ENCODE measurements around the gene SLC29A1.

The SLC29A1 gene

GRCh38 chr6:44223319-44224028, at the start of gene SLC29A1:
Gene SLC29A1, plus strand, starts transcription at chr6:44223595. Its CDS starts 3,719 bp downstream, at chr6:44227314.
- Histone ChIP-seq H3K9me3 (ENCODE audit: severe bottlenecking) (no peaks in the 10 kb centered on the region), H3K4me3 (ENCODE audit: severe bottlenecking) (peak within 1 kb of the TSS; percentile 43), H3K4me1 (ENCODE audit: insufficient read depth, poor library complexity, severe bottlenecking) (peaks cover 13% of the 10 kb centered on the region), H3K36me3 (ENCODE audit: low read depth) (peaks cover 4% of the 10 kb centered on the region; the same call in 1 of the 2 replicates), H3K27ac (ENCODE audit: poor library complexity, severe bottlenecking) (peak within 1 kb of the TSS; percentile 56), H3K27me3 (ENCODE audit: insufficient read depth, poor library complexity, severe bottlenecking) (no peaks in the 10 kb centered on the region)
- ATAC-seq (ENCODE audit: low read depth) (peak; percentile 61), DNase-seq (ENCODE audit: low spot score) (peak; percentile 80)
- TF ChIP-seq CTCF (IDR thresholded peaks at IDR 0.05; ENCODE audit: poor library complexity, severe bottlenecking) = peak; percentile 32

GRCh38 chr6:44176130-44176761, 47.1 kb upstream of the SLC29A1 start:
- DNase-seq (ENCODE audit: low spot score) (no peak), ATAC-seq (ENCODE audit: low read depth) (no peak)
- Histone ChIP-seq H3K9me3 (ENCODE audit: severe bottlenecking) (no peaks in the 10 kb centered on the region), H3K4me3 (ENCODE audit: severe bottlenecking) (no peak overlapping the region), H3K36me3 (ENCODE audit: low read depth) (no peaks in the 10 kb centered on the region), H3K27me3 (ENCODE audit: insufficient read depth, poor library complexity, severe bottlenecking) (no peaks in the 10 kb centered on the region), H3K27ac (ENCODE audit: poor library complexity, severe bottlenecking) (no peak overlapping the region), H3K4me1 (ENCODE audit: insufficient read depth, poor library complexity, severe bottlenecking) (peaks cover 7% of the 10 kb centered on the region)
- no peak for TF ChIP-seq CTCF (IDR thresholded peaks at IDR 0.05; ENCODE audit: poor library complexity, severe bottlenecking)

GRCh38 chr6:44176762-44177509, 46.5 kb upstream of the SLC29A1 start:
- peak overlapping the region; percentile 71 for H3K27ac ChIP-seq (ENCODE audit: poor library complexity, severe bottlenecking)
- no peaks in the 10 kb centered on the region for H3K27me3 ChIP-seq (ENCODE audit: insufficient read depth, poor library complexity, severe bottlenecking)
- H3K4me1 ChIP-seq (ENCODE audit: insufficient read depth, poor library complexity, severe bottlenecking) = peaks cover 7% of the 10 kb centered on the region
- DNase-seq (ENCODE audit: low spot score) (no peak), ATAC-seq (ENCODE audit: low read depth) (no peak)
- H3K9me3 ChIP-seq (ENCODE audit: severe bottlenecking) = no peaks in the 10 kb centered on the region
- H3K4me3 ChIP-seq (ENCODE audit: severe bottlenecking) = no peak overlapping the region
- no peak for TF ChIP-seq CTCF (IDR thresholded peaks at IDR 0.05; ENCODE audit: poor library complexity, severe bottlenecking)
- H3K36me3 ChIP-seq (ENCODE audit: low read depth) = no peaks in the 10 kb centered on the region

GRCh38 chr6:44177691-44178423, 45.5 kb upstream of the SLC29A1 start:
- peak; percentile 28 for ATAC-seq (ENCODE audit: low read depth)
- no peaks in the 10 kb centered on the region for H3K9me3 ChIP-seq (ENCODE audit: severe bottlenecking)
- DNase-seq (ENCODE audit: low spot score) = no peak

More at GRCh38 chr6:44177691-44178423, 45.5 kb upstream of the SLC29A1 start:
- Histone ChIP-seq H3K4me1 (ENCODE audit: insufficient read depth, poor library complexity, severe bottlenecking) (peaks cover 7% of the 10 kb centered on the region), H3K36me3 (ENCODE audit: low read depth) (no peaks in the 10 kb centered on the region), H3K27ac (ENCODE audit: poor library complexity, severe bottlenecking) (peak overlapping the region; percentile 71), H3K4me3 (ENCODE audit: severe bottlenecking) (no peak overlapping the region), H3K27me3 (ENCODE audit: insufficient read depth, poor library complexity, severe bottlenecking) (no peaks in the 10 kb centered on the region)
- TF ChIP-seq CTCF (IDR thresholded peaks at IDR 0.05; ENCODE audit: poor library complexity, severe bottlenecking) = no peak
